GM23248 (cell line): ENCODE measurements around the gene RSRC1.

Experiments used
- EZH2 ChIP-seq: fragments of 200-600 bp; sonication (generic); IDR thresholded peaks from 2 replicates; pipeline ENCODE4 v1.6.1; 2018; ENCODE audit warnings: antibody characterized with exemption, mild to moderate bottlenecking; ENCODE audit not compliant: insufficient read depth, poor library complexity, severe bottlenecking
- EZH2phosphoT487 ChIP-seq: fragments of 200-600 bp; sonication (generic); IDR thresholded peaks from 2 replicates; pipeline ENCODE4 v1.6.1; 2018; ENCODE audit warnings: antibody characterized with exemption, moderate library complexity, mild to moderate bottlenecking, low read depth; ENCODE audit not compliant: insufficient read depth

DNA sequence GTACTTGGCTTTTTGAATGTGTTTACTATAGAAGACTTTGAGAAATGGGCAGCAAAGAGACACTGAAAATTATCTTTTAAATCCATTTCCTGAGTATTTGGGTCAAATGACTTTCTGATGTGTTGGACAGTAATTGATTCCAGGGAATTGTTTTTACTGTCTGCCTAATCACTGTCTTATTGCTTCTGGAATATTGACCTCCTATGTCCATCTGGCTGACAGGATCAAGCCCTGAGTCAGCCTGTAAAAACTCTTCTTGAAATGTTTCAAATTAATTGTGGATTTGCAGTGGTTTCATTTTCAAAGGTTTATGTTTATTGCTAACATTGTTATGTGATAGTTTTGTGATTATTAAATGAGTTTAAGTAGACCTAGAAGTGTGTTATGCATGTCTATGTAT, 410.5 kb downstream of the RSRC1 start:
- TF ChIP-seq EZH2: no peak
- no peak for TF ChIP-seq EZH2phosphoT487
